Common myeloid progenitor, CD34-positive (primary cell): ENCODE results near the gene C3.
"Not testable (repeated sequence)": the region's sequence is repeated elsewhere in the genome, so short reads cannot be mapped to it uniquely, and the experiment has no call there.

ENCODE experiments used
- CTCF ChIA-PET: fragments of 350-600 bp; sonication (Branson Sonifier 250); formaldehyde crosslinking; loops from one replicate; lab custom pipeline; 2021; ENCODE audit warnings: antibody characterized with exemption; lab: Charles Lee
- POLR2A ChIA-PET: fragments of 350-600 bp; sonication (Branson Sonifier 250); formaldehyde crosslinking; loops from one replicate; lab custom pipeline; 2021; ENCODE audit warnings: antibody characterized with exemption; lab: Charles Lee
- DNase-seq, 3 donors: peaks; one replicate each; pipeline versions ENCODE4 v3.0.0 to v3.0.0-alpha.2; 2013
- H3K27ac ChIP-seq, 2 experiments: 1 replicate in 1 of 2; 2 replicates in 1 of 2; pipeline ENCODE4 v1.7.0; 2013; ENCODE audit warnings: inconsistent platforms in 2 of 2, low read length in 2 of 2, mild to moderate bottlenecking in 2 of 2, low read depth in 1 of 2, moderate library complexity in 1 of 2; ENCODE audit not compliant: severe bottlenecking in 2 of 2, insufficient read depth in 1 of 2, poor library complexity in 1 of 2
- H3K27me3 ChIP-seq, 5 experiments: replicated peaks in 2 of 5; 1 replicate in 3 of 5; 2 replicates in 2 of 5; pipeline versions ENCODE4 v1.6.1 to v1.7.0; 2013; ENCODE audit warnings: low read length in 4 of 5, mild to moderate bottlenecking in 2 of 5, moderate library complexity in 2 of 5, inconsistent platforms in 1 of 5; ENCODE audit not compliant: insufficient read depth in 5 of 5, control insufficient read depth in 4 of 5
- H3K36me3 ChIP-seq, 4 experiments: 1 replicate in 2 of 4; 2 replicates in 2 of 4; pipeline versions ENCODE4 v1.6.1 to v1.7.0; 2013; ENCODE audit warnings: low read length in 3 of 4, control low read depth in 1 of 4, mild to moderate bottlenecking in 1 of 4; ENCODE audit not compliant: control insufficient read depth in 4 of 4, insufficient read depth in 4 of 4
- H3K4me1 ChIP-seq, 4 experiments: 1 replicate in 3 of 4; 2 replicates in 1 of 4; pipeline versions ENCODE4 v1.6.1 to v1.7.1; 2013; ENCODE audit warnings: low read length in 3 of 4, mild to moderate bottlenecking in 3 of 4, control low read depth in 1 of 4, inconsistent platforms in 1 of 4, moderate library complexity in 1 of 4; ENCODE audit not compliant: control insufficient read depth in 4 of 4, insufficient read depth in 4 of 4; ENCODE audit errors: control extremely low read depth in 1 of 4
- H3K4me3 ChIP-seq, 7 experiments: 1 replicate in 4 of 7; 2 replicates in 3 of 7; pipeline versions ENCODE4 v1.5.1 to v1.7.0; 2013; ENCODE audit warnings: mild to moderate bottlenecking in 7 of 7, low read length in 6 of 7, moderate library complexity in 6 of 7, inconsistent platforms in 2 of 7, low read depth in 2 of 7, control low read depth in 1 of 7; ENCODE audit not compliant: insufficient read depth in 4 of 7, control insufficient read depth in 1 of 7; ENCODE audit errors: extremely low read depth in 1 of 7
- H3K9me3 ChIP-seq, 5 experiments: 1 replicate in 4 of 5; 2 replicates in 1 of 5; pipeline versions ENCODE4 v1.6.1 to v1.7.1; 2013; ENCODE audit warnings: low read length in 4 of 5, mild to moderate bottlenecking in 2 of 5, inconsistent platforms in 1 of 5, low read depth in 1 of 5, moderate library complexity in 1 of 5; ENCODE audit not compliant: control insufficient read depth in 4 of 5, insufficient read depth in 2 of 5; ENCODE audit errors: control extremely low read depth in 1 of 5
- WGBS: methylation state at CpG from one replicate; pipeline ENCODE4 v1.1.5; 2013; ENCODE audit not compliant: insufficient coverage; 5-methylcytosine and 5-hydroxymethylcytosine counted together

C3 gene

GRCh38 chr19:6708913-6709312 lies 11.5 kb downstream of the C3 start:
- POLR2A ChIA-PET, H3K4me1 ChIP-seq, DNase-seq, H3K36me3 ChIP-seq, H3K9me3 ChIP-seq, CTCF ChIA-PET, H3K4me3 ChIP-seq, H3K27ac ChIP-seq: not testable (repeated sequence)
- 92% methylated on average over 12 of the region's 12 CpGs for WGBS
- H3K27me3 ChIP-seq = peaks cover 0 to 38% (median 14%) of the 10 kb centered on the region in 5 experiments

- H3K4me1 ChIP-seq = no peaks in the 10 kb centered on the region
- H3K36me3 ChIP-seq = no peaks in the 10 kb centered on the region
- ChIA-PET CTCF (no interaction called here), POLR2A (no interaction called here)
- DNase-seq = no peak
- WGBS = 89% methylated on average over 3 of the region's 3 CpGs
- no peak overlapping the region for H3K27ac ChIP-seq
- H3K9me3 ChIP-seq = peaks cover 0 to 4% (median 0%) of the 10 kb centered on the region in 5 experiments
- no peak overlapping the region for H3K4me3 ChIP-seq
- peaks cover 0 to 38% (median 14%) of the 10 kb centered on the region in 5 experiments for H3K27me3 ChIP-seq
Measured at GRCh38 chr19:6708346-6708745, 12.1 kb downstream of the C3 start.

- Histone ChIP-seq H3K4me1 (no peaks in the 10 kb centered on the region), H3K27me3 (peaks cover 0 to 38% (median 14%) of the 10 kb centered on the region in 5 experiments), H3K4me3 (no peak overlapping the region), H3K27ac (no peak overlapping the region), H3K9me3 (peaks cover 0 to 3% (median 0%) of the 10 kb centered on the region in 5 experiments), H3K36me3 (no peaks in the 10 kb centered on the region)
- CTCF ChIA-PET = no interaction called here
- POLR2A ChIA-PET = no interaction called here
- 92% methylated on average over 7 of the region's 16 CpGs for WGBS
- DNase-seq = no peak
Measured at GRCh38 chr19:6707658-6708018, 12.8 kb downstream of the C3 start.

- DNase-seq = no peak
- H3K36me3 ChIP-seq = no peaks in the 10 kb centered on the region
- H3K4me3 ChIP-seq = no peak overlapping the region
- 93% methylated on average over 36 of the region's 44 CpGs for WGBS
- ChIA-PET CTCF (no interaction called here), POLR2A (no interaction called here)
- H3K9me3 ChIP-seq = no peaks in the 10 kb centered on the region
- no peak overlapping the region for H3K27ac ChIP-seq
- peaks cover 0 to 35% (median 14%) of the 10 kb centered on the region in 5 experiments for H3K27me3 ChIP-seq
- H3K4me1 ChIP-seq = no peaks in the 10 kb centered on the region
Measured at GRCh38 chr19:6707011-6707657, 13.3 kb downstream of the C3 start.

- Histone ChIP-seq H3K27me3 (peaks cover 0 to 32% (median 14%) of the 10 kb centered on the region in 5 experiments), H3K9me3 (no peaks in the 10 kb centered on the region), H3K27ac (no peak overlapping the region), H3K36me3 (no peaks in the 10 kb centered on the region), H3K4me1 (no peaks in the 10 kb centered on the region), H3K4me3 (no peak overlapping the region)
- ChIA-PET CTCF (no interaction called here), POLR2A (no interaction called here)
- no CpG with 5 or more reads among the region's 3 CpGs for WGBS
- no peak for DNase-seq
Measured at GRCh38 chr19:6706633-6706958, 13.9 kb downstream of the C3 start.

- no peak overlapping the region for H3K27ac ChIP-seq
- no peak overlapping the region for H3K4me3 ChIP-seq
- CTCF ChIA-PET = no interaction called here
- H3K27me3 ChIP-seq = peaks cover 0 to 27% (median 14%) of the 10 kb centered on the region in 5 experiments
- no peaks in the 10 kb centered on the region for H3K4me1 ChIP-seq
- POLR2A ChIA-PET = no interaction called here
- WGBS = 95% methylated on average over 8 of the region's 11 CpGs
- no peaks in the 10 kb centered on the region for H3K9me3 ChIP-seq
- H3K36me3 ChIP-seq = no peaks in the 10 kb centered on the region
- no peak for DNase-seq
Measured at GRCh38 chr19:6705931-6706632, 14.4 kb downstream of the C3 start.

- DNase-seq = no peak
- ChIA-PET CTCF (interaction anchor here (0.7 kb wide), 1 partner anchor 10 kb away, joined by 5 read pairs; no protein-coding TSS in a partner anchor), POLR2A (no interaction called here)
- no peaks in the 10 kb centered on the region for H3K9me3 ChIP-seq
- no peaks in the 10 kb centered on the region for H3K36me3 ChIP-seq
- peaks cover 0 to 8% (median 4%) of the 10 kb centered on the region in 5 experiments for H3K27me3 ChIP-seq
- H3K4me3 ChIP-seq = no peak overlapping the region
- 96% methylated on average over 7 of the region's 8 CpGs for WGBS
- H3K27ac ChIP-seq = no peak overlapping the region
- peaks cover 0 to 4% (median 2%) of the 10 kb centered on the region in 4 experiments for H3K4me1 ChIP-seq
Measured at GRCh38 chr19:6700586-6701316, 19.7 kb downstream of the C3 start.
